Chondrocyte (in vitro differentiated cells): Measurements from ENCODE around the gene CNPY1. TPM values are rescaled to one million over a fixed set of nuclear protein-coding genes. Genes with fewer than 3 reads are reported as not detected.
A peak's percentile ranks its signal among the peaks of the same experiment; 100 is the strongest.

Experiments
- DNase-seq: peaks from one replicate; pipeline ENCODE4 v3.0.0; 2021; ENCODE audit warnings: mixed read lengths, low spot score
- H3K27ac Mint-ChIP-seq: one replicate; pipeline ENCODE4 v1.8.0; 2021; ENCODE audit warnings: mild to moderate bottlenecking, moderate library complexity, mixed read lengths; ENCODE audit not compliant: unreplicated experiment
- H3K27me3 Mint-ChIP-seq: 2 replicates; pipeline ENCODE4 v1.8.0; 2021; ENCODE audit warnings: low read depth, mixed read lengths
- H3K36me3 Mint-ChIP-seq: 2 replicates; pipeline ENCODE4 v1.8.0; 2021; ENCODE audit warnings: low read depth, mixed read lengths
- H3K4me1 Mint-ChIP-seq: 2 replicates; pipeline ENCODE4 v1.8.0; 2021; ENCODE audit warnings: low read depth, mild to moderate bottlenecking, mixed read lengths
- H3K4me3 Mint-ChIP-seq: one replicate; pipeline ENCODE4 v1.8.0; 2021; ENCODE audit warnings: mild to moderate bottlenecking, moderate library complexity, mixed read lengths; ENCODE audit not compliant: unreplicated experiment
- H3K9me3 Mint-ChIP-seq: 2 replicates; pipeline ENCODE4 v1.8.0; 2021; ENCODE audit warnings: low read depth, mixed read lengths
- CTCF ChIP-seq: fragments of 200-600 bp; sonication (generic); IDR thresholded peaks from 2 replicates; pipeline ENCODE4 v1.5.0; 2021; ENCODE audit warnings: antibody characterized with exemption, mild to moderate bottlenecking, moderate library complexity
- total RNA-seq: library from RNA; stranded (reverse); gene quantifications from 3 replicates; pipeline ENCODE4 v1.2.1, GENCODE V29; 2021

CNPY1 gene
- total RNA-seq, 1 donor from 2014 or later, result not detected

DNA sequence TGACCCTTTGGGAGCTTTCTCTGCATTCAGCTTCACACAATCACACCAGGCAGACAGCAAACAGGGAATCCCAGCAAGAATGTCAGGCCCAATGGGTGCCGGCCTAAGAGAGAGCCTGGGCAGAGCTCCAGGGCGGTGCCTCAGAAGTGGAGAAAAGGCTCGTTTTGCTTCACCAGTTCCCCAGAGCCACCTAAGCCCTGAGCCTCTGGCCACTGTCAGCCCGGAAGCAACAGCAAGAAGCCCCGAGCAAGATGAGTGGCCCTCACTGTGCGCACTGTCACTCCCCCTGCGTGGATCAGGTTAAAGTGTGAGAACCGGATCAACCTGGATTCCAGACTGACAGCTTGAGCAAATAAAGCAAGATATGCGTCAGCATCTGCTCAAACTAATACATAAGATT, 14.7 kb downstream of the CNPY1 start:
- Mint-ChIP-seq H3K4me1 (peaks cover 11% of the 10 kb centered on the region), H3K36me3 (peaks cover 4% of the 10 kb centered on the region), H3K4me3 (no peak overlapping the region), H3K9me3 (no peaks in the 10 kb centered on the region), H3K27ac (no peak overlapping the region), H3K27me3 (peaks cover 71% of the 10 kb centered on the region)
- no peak for TF ChIP-seq CTCF
- DNase-seq, result peak; percentile 64

DNA sequence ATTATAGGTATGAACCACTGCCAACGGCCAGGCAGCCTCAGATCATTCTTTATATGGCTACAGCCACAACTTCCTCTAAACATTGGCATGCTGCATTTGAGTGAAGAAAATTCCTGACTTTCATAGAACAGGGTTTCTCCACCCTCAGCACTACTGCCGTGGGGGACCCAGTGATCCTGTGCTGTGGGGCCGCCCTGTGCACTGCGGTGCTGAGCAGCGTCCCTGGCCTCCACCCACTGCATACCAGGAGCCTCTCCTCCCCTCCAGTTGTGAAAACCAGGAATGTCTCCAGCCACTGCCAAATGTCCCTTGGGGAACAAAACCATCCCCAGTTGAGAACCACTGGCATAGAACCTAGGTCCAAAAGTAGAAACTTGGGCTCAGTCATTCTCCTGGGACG, 15.8 kb downstream of the CNPY1 start:
- peak; percentile 59 for DNase-seq
- TF ChIP-seq CTCF, result no peak
- Mint-ChIP-seq H3K4me1 (peaks cover 11% of the 10 kb centered on the region), H3K4me3 (no peak overlapping the region), H3K27ac (no peak overlapping the region), H3K9me3 (no peaks in the 10 kb centered on the region), H3K27me3 (peaks cover 68% of the 10 kb centered on the region), H3K36me3 (peaks cover 4% of the 10 kb centered on the region)

DNA sequence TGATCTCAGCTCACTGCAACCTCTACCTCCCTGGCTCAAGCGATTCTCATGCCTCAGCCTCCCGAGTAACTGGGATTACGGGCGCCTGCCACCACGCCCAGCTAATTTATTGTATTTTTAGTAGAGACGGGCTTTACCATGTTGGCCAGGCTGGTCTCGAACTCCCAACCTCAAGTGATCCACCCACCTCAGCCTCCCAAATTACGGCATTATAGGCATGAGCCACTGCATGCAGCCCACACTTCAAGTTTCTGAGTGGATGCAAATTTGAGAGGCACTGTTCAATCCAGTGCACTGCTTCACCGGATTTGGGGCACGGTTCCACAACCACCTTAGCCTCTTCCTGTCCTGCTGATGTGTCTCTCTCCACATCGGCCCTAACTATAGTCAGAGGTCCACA, 16.5 kb downstream of the CNPY1 start:
- Mint-ChIP-seq H3K36me3 (peaks cover 4% of the 10 kb centered on the region), H3K27ac (no peak overlapping the region), H3K4me3 (no peak overlapping the region), H3K4me1 (peaks cover 11% of the 10 kb centered on the region), H3K27me3 (peaks cover 68% of the 10 kb centered on the region), H3K9me3 (no peaks in the 10 kb centered on the region)
- TF ChIP-seq CTCF, result no peak
- DNase-seq, result peak; percentile 17

DNA sequence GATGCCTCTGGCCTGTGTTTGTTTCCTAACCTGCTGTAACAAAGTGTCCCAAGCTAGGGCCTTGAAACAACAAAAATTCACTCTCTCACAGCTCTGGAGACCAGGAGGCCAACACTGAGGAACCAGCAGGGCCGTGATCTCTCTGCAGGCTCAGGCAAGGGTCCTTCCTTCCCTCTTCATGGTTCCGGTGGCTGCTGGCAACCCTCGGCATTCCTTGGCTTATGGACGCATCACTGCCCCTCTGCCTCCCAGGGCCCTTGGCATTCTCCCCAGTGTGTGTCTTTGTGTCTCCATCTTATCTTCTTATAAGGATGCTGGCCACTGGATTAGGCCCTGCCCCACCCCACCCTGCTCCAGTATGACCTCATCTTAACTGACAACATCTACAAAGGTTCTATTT, 17.0 kb downstream of the CNPY1 start:
- Mint-ChIP-seq H3K4me1 (peaks cover 11% of the 10 kb centered on the region), H3K4me3 (no peak overlapping the region)

GRCh38 chr7:155527664-155528063, 18.7 kb downstream of the CNPY1 start:
- Mint-ChIP-seq H3K4me3 (no peak overlapping the region), H3K27me3 (peaks cover 66% of the 10 kb centered on the region), H3K36me3 (peaks cover 2% of the 10 kb centered on the region), H3K9me3 (no peaks in the 10 kb centered on the region), H3K27ac (no peak overlapping the region), H3K4me1 (peaks cover under 1% of the 10 kb centered on the region)
- TF ChIP-seq CTCF, result no peak
- no peak for DNase-seq

More for the DNA sequence above, 17.0 kb downstream of the CNPY1 start:
- no peak for TF ChIP-seq CTCF
- DNase-seq, result peak; percentile 51
- peaks cover 66% of the 10 kb centered on the region for H3K27me3 Mint-ChIP-seq
- peaks cover 4% of the 10 kb centered on the region for H3K36me3 Mint-ChIP-seq
- no peaks in the 10 kb centered on the region for H3K9me3 Mint-ChIP-seq
- H3K27ac Mint-ChIP-seq, result no peak overlapping the region
